ENCODE measurements around the gene PRRX2.

DNA sequence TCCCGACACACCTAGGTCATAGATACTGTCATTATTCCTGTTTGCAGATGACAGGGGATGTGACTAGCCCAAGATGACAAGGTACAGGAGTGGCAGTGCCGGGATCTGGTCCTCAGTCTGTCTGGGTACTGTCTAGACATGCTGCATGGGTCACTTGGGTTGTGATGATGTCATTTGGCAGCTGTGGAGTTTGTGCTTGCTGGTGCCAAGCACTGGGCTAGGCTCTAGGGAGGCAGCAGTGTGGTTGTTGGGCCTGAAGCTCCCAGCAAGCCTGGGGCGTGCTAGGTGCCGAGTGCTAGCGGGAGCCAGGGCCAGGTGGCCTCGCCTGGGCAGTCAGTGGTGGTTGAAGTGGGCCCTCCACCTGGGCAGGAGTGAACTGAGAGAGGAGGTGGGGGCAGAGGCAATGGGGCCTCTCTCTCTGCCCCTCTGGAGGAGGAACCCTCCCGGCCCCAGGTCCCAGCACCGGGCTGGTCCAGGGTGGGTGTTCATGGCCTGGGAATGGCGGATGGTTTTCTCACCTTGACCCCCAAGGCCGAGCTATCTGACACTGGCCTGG is 14.7 kb upstream of the PRRX2 start:
- TF ChIP-seq, protein P1, sequence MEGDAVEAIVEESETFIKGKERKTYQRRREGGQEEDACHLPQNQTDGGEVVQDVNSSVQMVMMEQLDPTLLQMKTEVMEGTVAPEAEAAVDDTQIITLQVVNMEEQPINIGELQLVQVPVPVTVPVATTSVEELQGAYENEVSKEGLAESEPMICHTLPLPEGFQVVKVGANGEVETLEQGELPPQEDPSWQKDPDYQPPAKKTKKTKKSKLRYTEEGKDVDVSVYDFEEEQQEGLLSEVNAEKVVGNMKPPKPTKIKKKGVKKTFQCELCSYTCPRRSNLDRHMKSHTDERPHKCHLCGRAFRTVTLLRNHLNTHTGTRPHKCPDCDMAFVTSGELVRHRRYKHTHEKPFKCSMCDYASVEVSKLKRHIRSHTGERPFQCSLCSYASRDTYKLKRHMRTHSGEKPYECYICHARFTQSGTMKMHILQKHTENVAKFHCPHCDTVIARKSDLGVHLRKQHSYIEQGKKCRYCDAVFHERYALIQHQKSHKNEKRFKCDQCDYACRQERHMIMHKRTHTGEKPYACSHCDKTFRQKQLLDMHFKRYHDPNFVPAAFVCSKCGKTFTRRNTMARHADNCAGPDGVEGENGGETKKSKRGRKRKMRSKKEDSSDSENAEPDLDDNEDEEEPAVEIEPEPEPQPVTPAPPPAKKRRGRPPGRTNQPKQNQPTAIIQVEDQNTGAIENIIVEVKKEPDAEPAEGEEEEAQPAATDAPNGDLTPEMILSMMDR (IDR thresholded peaks at IDR 0.05; ENCODE audit: low read depth, low read length, poor library complexity, severe bottlenecking), result no peak
- TF ChIP-seq EZH2phosphoT487 (IDR thresholded peaks at IDR 0.05; ENCODE audit: borderline replicate concordance, low read length), result no peak

All from DOHH2 (cell line).